GM19023 (cell line): ENCODE measurements around the gene NOL4L.
"Not testable (repeated sequence)": the region's sequence is repeated elsewhere in the genome, so short reads cannot be mapped to it uniquely, and the experiment has no call there.

ENCODE experiments used
- ATAC-seq: cut with Tn5 transposase; IDR thresholded peaks from one replicate; pipeline ENCODE4 v1.9.1; 2021; ENCODE audit warnings: mild to moderate bottlenecking, moderate library complexity; ENCODE audit not compliant: unreplicated experiment

NOL4L gene

DNA sequence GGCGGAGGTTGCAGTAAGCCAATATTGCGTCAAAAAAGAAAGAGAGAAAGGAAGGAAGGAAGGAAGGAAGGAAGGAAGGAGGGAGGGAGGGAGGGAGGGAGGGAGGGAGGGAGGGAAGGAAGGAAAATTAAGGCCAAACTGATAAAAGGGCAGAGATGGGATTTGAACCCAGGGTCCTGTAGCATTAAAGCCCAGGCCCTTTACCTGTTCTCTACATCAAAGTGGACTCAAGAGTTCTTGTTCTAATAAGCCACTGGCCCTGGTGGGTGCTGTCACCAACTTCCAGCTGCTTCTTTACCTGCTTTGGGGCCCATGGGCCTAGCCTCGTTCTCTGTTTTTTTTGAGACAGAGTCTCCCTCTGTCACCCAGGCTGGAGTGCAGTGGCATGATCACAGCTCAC is 7.1 kb downstream of the NOL4L start:
- ATAC-seq, result not testable (repeated sequence)

GRCh38 chr20:32577657-32578056 is 7.5 kb downstream of the NOL4L start:
- ATAC-seq, result no peak

DNA sequence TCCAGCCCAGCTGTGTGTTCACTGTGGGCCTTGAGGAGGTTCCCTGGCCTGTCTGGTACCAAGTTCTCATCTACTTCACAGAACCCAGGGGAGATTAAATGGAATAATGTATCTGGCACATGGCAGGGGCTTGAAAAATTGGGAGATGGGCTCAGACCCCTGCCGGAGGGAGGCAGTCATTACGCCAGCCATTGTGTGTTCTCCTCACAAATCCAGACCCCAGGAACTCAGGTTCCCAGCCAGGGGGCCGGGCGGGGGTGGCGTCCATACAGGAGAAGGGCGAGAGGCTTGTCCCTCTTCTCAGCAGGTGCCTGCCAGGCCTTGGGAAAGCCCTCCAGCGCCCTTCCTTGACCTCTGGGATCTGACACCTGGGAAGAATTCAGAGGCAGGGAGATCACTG is 8.1 kb downstream of the NOL4L start:
- ATAC-seq, result no peak

DNA sequence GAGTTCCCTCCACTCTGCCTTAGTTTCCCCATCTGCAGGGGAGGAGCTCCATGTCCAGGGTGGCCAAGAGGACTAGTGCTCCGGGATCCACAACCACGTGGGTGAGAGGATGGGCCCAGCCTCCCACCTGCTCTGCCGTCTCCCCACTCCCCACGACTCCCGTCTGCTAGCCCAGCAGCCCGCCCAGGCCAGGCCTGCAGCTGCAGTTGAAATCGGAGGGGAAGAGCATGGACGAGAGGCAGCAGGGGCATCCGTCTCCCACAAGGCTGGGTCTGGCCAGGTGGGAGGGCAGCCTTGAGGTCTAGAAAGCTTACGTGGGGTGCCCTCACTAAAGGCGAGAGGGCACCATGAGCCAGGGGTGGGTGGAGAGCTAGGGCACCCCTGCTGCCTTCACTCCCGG is 8.6 kb downstream of the NOL4L start:
- ATAC-seq, result no peak

- no peak for ATAC-seq
These were observed 9.3 kb downstream of the NOL4L start for GRCh38 chr20:32575805-32576204.

GRCh38 chr20:32575227-32575581 is 9.9 kb downstream of the NOL4L start:
- ATAC-seq, result no peak

DNA sequence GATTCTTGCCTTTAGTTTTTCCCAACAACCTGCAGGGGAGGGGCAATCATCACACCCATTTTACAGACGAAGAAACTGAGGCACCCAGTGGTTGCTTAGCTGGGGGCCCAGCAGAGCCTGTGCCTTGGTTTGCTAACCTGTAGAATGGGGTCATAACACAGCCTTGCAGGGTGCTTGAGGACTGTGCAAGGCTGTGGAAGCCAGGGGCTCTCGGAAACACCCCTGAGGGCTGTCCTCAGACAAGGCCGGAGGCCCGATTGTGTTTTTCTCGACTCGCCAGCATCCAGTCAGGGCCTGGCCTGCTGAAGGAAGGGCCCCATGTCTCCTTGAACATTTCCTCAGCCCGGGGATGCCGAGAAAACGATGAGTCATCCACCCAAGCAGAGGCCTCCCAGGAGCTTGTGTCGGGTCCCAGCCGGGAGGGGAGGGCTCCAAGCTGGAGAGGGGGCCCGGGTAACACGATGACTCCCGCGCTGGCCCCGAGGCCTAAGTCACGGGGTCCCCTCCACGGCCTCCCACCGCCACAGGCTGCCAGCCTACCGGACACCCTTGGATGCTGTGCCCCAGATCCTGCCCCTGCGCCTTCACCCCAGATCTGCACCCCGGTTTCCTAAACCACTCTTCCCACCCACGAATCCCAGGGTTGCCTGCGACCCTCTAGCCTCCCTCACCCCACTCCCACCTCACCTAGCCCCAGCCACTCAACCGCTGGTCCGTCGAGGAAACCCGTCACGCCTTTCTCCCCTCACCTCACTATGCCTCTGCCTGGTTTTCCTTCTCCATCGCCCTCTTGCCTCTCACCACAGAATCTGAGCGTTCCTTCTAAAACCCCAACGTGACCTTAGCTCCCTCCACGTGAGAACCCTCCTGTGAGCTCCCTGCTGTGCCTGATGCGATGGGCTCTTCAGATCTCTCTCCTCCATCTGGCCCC is 10.6 kb downstream of the NOL4L start:
- ATAC-seq, result no peak

DNA sequence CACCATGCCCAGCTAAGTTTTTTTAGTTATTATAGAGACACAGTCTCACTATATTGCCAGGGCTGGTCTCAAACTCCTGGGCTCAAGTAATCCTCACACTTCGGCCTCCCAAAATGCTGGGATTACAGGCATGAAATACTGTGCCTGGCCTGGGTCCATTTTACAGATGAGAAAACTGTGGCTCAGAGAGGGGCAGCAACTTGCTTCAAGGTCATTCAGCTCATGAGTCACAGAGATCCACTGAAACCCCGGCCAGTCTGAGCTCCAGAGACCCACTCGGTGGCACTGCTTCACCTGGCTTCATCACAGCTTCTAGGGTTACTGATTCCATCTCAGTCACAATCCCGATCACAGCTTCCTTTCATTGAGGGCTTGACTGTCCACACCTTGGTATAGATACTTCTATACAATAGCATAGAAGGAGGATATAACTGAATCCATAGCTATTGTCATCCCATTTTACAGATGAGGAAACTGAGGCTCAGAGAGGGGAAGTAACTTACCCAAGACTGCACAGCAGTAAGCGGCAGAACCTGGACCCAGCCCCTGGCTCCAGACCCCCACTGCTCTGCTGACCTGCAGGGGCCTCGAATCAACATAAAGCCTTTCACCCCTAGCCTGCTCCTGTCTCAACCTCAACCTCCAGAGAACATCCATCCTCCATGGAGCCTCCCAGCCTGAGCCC is 11.8 kb downstream of the NOL4L start:
- ATAC-seq, result no peak

DNA sequence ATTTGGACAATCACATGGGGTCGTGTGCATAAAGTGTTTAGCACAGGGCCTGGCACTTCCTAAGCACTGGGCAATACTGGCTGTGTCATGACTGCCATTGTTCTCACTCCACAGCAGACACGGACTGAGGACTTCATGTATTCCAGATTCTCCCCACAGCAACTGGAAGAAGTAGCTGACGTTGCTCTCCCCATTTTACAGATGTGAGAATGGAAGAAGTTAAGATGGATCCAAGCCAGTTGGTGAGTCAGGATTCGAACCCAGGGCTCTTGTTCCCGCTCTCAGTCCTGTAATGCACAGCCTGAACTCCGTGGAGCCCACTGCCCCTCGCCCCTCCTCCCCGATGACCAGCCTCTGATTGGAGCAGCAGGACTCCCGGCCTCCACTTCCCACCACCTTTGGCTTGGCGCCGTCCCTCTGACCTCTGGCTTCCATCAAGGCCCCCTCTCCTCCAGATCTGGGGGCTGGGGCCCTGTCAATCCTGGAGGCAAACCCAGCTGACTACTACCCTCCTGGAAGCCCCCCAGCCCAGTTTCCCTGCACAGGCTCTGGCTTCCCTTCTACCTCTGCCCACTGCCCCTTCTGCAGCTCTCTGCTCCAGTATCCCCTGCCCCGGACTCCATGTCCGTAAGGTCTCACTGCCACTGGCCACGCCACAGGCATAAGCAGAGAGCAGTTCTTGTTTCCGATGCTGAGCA is 12.7 kb downstream of the NOL4L start:
- ATAC-seq, result no peak

DNA sequence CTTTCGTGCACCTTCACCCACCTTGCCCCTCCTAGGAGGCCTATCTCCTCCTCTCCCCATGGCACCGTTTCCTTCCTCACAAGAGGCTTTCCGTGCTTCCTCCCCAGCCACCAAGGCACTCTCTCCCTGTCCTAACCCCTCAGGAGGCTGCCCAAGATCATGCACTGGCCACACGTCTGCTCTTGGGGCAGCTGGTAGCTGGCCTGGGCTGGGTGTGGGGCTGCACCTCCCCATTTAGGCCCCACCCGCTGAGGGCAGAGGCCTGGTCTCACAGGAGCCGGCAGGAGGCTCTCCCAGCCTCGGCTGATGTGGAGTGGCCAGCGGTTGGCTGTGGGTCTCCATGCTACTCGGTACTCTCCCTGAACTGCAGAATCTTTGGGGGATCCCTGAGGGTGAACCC is 13.6 kb downstream of the NOL4L start:
- ATAC-seq, result no peak

GRCh38 chr20:32570401-32571190 is 14.5 kb downstream of the NOL4L start:
- ATAC-seq, result no peak

- no peak for ATAC-seq
These were observed 15.5 kb downstream of the NOL4L start for GRCh38 chr20:32569380-32570305.

DNA sequence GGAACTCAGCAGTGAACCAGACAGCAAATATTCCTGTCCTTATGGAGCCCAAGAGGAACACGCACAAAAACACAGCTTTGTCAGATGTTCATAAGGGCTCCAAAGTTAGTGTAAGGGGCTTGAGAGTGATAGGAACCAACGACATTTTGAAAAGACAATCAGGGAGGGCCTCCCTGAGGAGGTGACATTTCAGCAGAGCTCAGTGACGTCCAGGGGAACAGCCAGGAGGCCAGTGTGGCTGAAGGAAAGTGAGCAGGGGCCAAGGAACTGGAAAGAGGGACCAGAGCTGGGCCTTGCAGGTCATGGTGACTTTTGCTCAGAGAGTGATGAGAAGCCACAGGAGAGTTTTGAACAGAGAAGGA is 16.1 kb downstream of the NOL4L start:
- no peak for ATAC-seq

DNA sequence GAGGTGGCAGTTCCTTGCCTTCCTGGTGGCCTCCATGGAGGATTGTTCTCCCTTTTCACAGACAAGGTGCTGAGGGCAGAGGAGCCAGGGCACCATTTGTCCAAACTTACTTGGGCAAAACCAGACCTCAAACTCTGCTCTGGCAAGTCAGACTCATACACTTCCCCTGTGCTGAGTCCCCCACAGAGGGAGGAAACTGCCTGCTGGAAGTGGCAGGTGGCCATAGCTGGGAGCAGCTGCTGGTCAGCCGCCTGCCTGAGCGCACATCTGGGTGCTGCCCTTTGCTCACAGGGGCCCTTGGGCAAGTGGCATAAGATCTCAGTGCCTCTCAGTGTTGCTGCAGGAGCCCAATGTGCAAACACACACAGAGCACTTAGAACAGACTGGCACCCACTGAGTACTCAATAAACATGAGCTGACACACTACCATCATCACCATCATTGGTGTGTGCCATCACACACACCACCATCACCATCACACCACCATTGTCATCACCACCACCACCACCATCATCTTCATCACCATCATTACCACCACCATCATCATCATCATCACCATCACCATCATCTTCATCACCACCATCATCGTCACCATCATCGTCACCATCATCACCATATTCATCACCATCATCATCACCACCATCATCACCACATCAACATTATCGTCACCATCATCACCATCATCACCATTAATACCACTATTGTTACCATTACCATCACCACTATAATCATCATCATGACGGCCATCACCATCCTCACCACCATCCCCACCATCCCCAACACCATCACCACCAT is 17.6 kb downstream of the NOL4L start:
- ATAC-seq, result no peak

- no peak for ATAC-seq
These were observed 18.5 kb downstream of the NOL4L start for GRCh38 chr20:32566379-32567374.

- ATAC-seq, result no peak
These were observed 19.4 kb downstream of the NOL4L start for GRCh38 chr20:32565735-32566032.

DNA sequence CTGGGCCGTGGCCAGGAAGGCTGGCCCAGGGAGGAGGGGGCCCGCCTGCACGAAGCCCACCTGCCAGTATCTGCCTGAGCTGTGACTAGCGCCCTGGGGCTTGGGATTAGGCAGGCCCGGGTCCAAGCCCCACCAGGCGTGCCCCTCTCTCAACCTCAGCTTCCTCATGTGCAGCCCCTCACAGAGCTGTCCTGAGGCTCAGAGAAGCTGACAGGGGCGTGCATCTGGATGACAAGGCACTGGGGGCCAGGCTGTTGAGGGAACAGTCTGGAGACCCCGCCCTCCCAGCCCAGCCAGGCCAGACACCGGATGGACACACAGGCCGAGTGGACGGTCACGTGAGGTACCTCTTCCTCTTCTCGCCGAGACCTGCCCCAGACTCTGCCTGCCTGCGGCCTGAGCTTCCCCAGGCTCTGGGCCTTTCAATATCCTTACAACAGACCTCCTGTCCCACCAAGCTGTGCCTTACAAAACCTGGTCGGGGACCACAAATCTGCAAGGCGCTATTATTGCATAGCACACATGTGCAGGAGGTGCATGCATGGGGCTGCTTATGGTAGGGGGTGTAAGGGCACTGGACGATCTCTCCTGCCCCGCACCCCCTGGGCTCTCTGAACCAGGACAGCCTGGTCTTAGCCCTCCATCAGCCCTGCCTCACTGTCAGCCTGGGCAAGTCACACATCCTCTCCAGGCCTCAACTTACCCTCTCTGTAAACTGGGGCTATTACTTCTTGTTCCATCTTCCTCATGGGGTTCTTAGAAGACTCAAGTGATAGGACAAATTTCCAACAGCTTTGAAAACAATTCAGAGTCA is 20.0 kb downstream of the NOL4L start:
- no peak for ATAC-seq
